Measurements from ENCODE around the gene MTCL1. TPM values are rescaled to one million over a fixed set of nuclear protein-coding genes. Genes with fewer than 3 reads are reported as not detected.

The MTCL1 gene
- polyA plus RNA-seq, 3 donors: not detected

DNA sequence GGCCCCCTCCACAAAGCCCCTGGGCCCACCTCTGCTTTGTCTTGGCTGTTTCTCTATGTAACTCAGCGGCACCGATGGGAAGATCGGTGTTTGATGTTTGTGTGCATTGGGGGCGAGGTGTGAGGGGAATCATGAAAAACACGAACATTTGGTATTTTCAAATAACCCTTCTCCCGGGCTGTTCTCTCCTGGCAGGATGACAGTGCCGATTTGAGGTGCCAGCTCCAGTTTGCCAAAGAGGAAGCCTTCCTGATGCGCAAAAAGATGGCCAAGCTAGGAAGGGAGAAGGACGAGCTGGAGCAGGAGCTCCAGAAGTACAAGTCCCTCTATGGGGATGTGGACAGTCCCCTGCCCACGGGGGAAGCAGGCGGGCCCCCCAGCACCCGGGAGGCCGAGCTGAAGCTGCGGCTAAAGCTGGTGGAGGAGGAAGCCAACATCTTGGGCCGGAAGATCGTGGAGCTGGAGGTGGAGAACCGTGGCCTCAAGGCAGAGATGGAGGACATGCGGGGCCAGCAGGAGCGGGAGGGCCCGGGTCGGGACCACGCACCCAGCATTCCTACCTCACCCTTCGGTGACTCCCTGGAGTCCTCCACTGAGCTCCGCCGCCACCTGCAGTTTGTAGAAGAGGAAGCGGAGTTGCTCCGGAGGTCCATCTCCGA lies 78.1 kb downstream of the MTCL1 start:
- Mint-ChIP-seq H3K9me3 (peaks cover 0 to 7% (median 3%) of the 10 kb centered on the region in 7 donors), H3K4me1 (peaks cover 10% of the 10 kb centered on the region), H3K27me3 (ENCODE audit: low read depth in 3 of 3) (peaks cover 0 to 7% (median 0%) of the 10 kb centered on the region in 3 donors), H3K36me3 (no peaks in the 10 kb centered on the region), H3K4me3 (no peak overlapping the region), H3K27ac (no peak overlapping the region)
- Histone ChIP-seq H3K27me3 (ENCODE audit: control insufficient read depth in 2 of 2, insufficient read depth in 2 of 2, low read length in 2 of 2) (no peaks in the 10 kb centered on the region), H3K79me2 (ENCODE audit: insufficient read depth, low read length) (no peaks in the 10 kb centered on the region), H4K20me1 (ENCODE audit: insufficient read depth, low read length) (no peaks in the 10 kb centered on the region), H3K4me1 (ENCODE audit: control insufficient read depth in 1 of 2, insufficient read depth in 2 of 2, low read length in 2 of 2) (no peaks in the 10 kb centered on the region), H3K4me2 (replicated peaks; ENCODE audit: extremely low read depth, low read length, poor library complexity, severe bottlenecking) (no peak overlapping the region), H3K27ac (ENCODE audit: low read depth in 1 of 2, low read length in 2 of 2) (no peak overlapping the region), H3K4me3 (replicated peaks in 1 of 3; ENCODE audit: low read depth in 2 of 3, low read length in 3 of 3) (no peak overlapping the region), H3K9me3 (replicated peaks in 1 of 2; ENCODE audit: control insufficient read depth in 1 of 2, insufficient read depth in 1 of 2, low read length in 2 of 2) (no peaks in the 10 kb centered on the region), H3K36me3 (replicated peaks in 1 of 2; ENCODE audit: control insufficient read depth in 1 of 2, insufficient read depth in 2 of 2, low read length in 2 of 2) (no peaks in the 10 kb centered on the region), H3K9ac (ENCODE audit: insufficient read depth, low read length, poor library complexity, severe bottlenecking) (no peak overlapping the region), H2AFZ (ENCODE audit: insufficient read depth, low read depth, low read length, poor library complexity, severe bottlenecking) (no peak overlapping the region)
- intact Hi-C loops (cut with micrococcal nuclease): no loop called here
- DNase-seq: no peak
- no peak for TF ChIP-seq CTCF (IDR thresholded peaks at IDR 0.05)
- WGBS (ENCODE audit: insufficient coverage): 95% methylated on average over 13 of the region's 28 CpGs

- Histone ChIP-seq H2AFZ (ENCODE audit: insufficient read depth, low read depth, low read length, poor library complexity, severe bottlenecking) (no peak overlapping the region), H3K36me3 (replicated peaks in 1 of 2; ENCODE audit: control insufficient read depth in 1 of 2, insufficient read depth in 2 of 2, low read length in 2 of 2) (no peaks in the 10 kb centered on the region), H3K9ac (ENCODE audit: insufficient read depth, low read length, poor library complexity, severe bottlenecking) (no peak overlapping the region), H3K27me3 (ENCODE audit: control insufficient read depth in 2 of 2, insufficient read depth in 2 of 2, low read length in 2 of 2) (no peaks in the 10 kb centered on the region), H3K4me3 (replicated peaks in 1 of 3; ENCODE audit: low read depth in 2 of 3, low read length in 3 of 3) (no peak overlapping the region), H3K4me1 (ENCODE audit: control insufficient read depth in 1 of 2, insufficient read depth in 2 of 2, low read length in 2 of 2) (no peaks in the 10 kb centered on the region), H3K4me2 (replicated peaks; ENCODE audit: extremely low read depth, low read length, poor library complexity, severe bottlenecking) (no peak overlapping the region), H3K27ac (ENCODE audit: low read depth in 1 of 2, low read length in 2 of 2) (no peak overlapping the region), H4K20me1 (ENCODE audit: insufficient read depth, low read length) (no peaks in the 10 kb centered on the region), H3K79me2 (ENCODE audit: insufficient read depth, low read length) (no peaks in the 10 kb centered on the region), H3K9me3 (replicated peaks in 1 of 2; ENCODE audit: control insufficient read depth in 1 of 2, insufficient read depth in 1 of 2, low read length in 2 of 2) (no peaks in the 10 kb centered on the region)
- Mint-ChIP-seq H3K27ac (no peak overlapping the region), H3K27me3 (ENCODE audit: low read depth in 3 of 3) (peaks cover 0 to 5% (median 0%) of the 10 kb centered on the region in 3 donors), H3K4me1 (peaks cover 10% of the 10 kb centered on the region), H3K4me3 (no peak overlapping the region), H3K9me3 (peaks cover 0 to 7% (median 3%) of the 10 kb centered on the region in 7 donors), H3K36me3 (no peaks in the 10 kb centered on the region)
- TF ChIP-seq CTCF (IDR thresholded peaks at IDR 0.05): no peak
- WGBS (ENCODE audit: insufficient coverage): 96% methylated on average over 34 of the region's 35 CpGs
- DNase-seq: no peak
- intact Hi-C loops (cut with micrococcal nuclease): no loop called here
Observed at GRCh38 chr18:8783994-8784530, 78.7 kb downstream of the MTCL1 start.
